Motor neuron (in vitro differentiated cells): ENCODE results near the gene PRELID1. TPM values are rescaled to one million over a fixed set of nuclear protein-coding genes. Genes with fewer than 3 reads are reported as not detected.

Experiments
- ATAC-seq, 8 experiments: fragments of 200-7000 bp; cut with Tn5 transposase; replicated peaks in 6 of 8; 2 replicates each; pipeline ENCODE4 v1.8.0; 2021; ENCODE audit warnings: mild to moderate bottlenecking in 8 of 8, moderate library complexity in 8 of 8
- H3K27ac ChIP-seq, 2 donors: fragments of 250-450 bp; sonication (Bioruptor Pico); 2 replicates each; pipeline ENCODE4 v1.9.0; 2021; ENCODE audit warnings: antibody characterized with exemption in 2 of 2, mild to moderate bottlenecking in 2 of 2, moderate library complexity in 1 of 2
- H3K4me1 ChIP-seq, 2 donors: fragments of 250-450 bp; sonication (Bioruptor Pico); replicated peaks in 1 of 2; 2 replicates each; pipeline ENCODE4 v1.6.1; 2021; ENCODE audit warnings: antibody characterized with exemption in 2 of 2, mild to moderate bottlenecking in 2 of 2, moderate library complexity in 1 of 2
- H3K4me3 ChIP-seq, 5 donors: fragments of 250-450 bp; sonication (Bioruptor Pico); 2 replicates each; pipeline ENCODE4 v1.9.0; 2021; ENCODE audit warnings: antibody characterized with exemption in 5 of 5, mild to moderate bottlenecking in 5 of 5, moderate library complexity in 4 of 5
- WGBS, 10 experiments: fragments of 450-650 bp; shearing (Covaris generic); methylation state at CpG; one replicate each; pipeline ENCODE4 v1.0.0; 2022; 5-methylcytosine and 5-hydroxymethylcytosine counted together
- in situ Hi-C, 9 experiments: fragments of 400-800 bp; cut with MboI; loops; one replicate each; pipeline ENCODE4 v1.15.0; 2021; ENCODE audit warnings: low sequenced_read_pairs in 9 of 9, low pct_unique_long_range_greater_than_20kb in 2 of 9; ENCODE audit not compliant: unreplicated experiment in 9 of 9
- total RNA-seq, 8 experiments: library from RNA; unstranded; fragments of 300-600 nt; gene quantifications; 2 replicates each; pipeline versions ENCODE4 v1.2.3 to v1.2.4, GENCODE V29; 2022

Gene PRELID1
- total RNA-seq, 8 experiments from 2014 or later: 64.9 to 154 (median 93.2) TPM

DNA sequence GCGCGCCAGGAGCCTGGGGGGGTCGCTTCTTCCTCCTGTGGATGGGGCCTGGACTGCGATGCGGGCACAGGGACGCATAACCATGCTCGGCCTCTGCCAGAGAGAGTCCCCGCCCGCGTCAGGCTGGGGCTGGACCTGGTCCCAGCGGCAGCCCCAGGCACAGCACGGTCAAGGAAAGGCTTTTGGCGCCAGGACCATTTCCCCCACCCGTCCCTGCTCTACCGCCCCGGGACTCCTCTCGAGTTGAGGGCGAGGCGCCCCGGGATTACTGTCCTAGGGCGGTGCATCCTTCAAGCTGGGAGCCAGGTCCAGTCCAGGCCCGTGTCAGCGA, 7.8 kb downstream of the PRELID1 start:
- H3K4me3 ChIP-seq: peak overlapping the region; percentile 39 to 46 (median 44)
- WGBS, 10 experiments: 0% methylated on average over 2 of the region's 23 CpGs; no CpG with 5 or more reads in 9 of the 10 experiments
- no peak overlapping the region for H3K27ac ChIP-seq
- peak in 6 of 8 experiments; percentile 2 to 38 (median 13) for ATAC-seq
- H3K4me1 ChIP-seq: peaks cover 0 to 4% of the 10 kb centered on the region in 2 donors
- in situ Hi-C loops: no loop called here

DNA sequence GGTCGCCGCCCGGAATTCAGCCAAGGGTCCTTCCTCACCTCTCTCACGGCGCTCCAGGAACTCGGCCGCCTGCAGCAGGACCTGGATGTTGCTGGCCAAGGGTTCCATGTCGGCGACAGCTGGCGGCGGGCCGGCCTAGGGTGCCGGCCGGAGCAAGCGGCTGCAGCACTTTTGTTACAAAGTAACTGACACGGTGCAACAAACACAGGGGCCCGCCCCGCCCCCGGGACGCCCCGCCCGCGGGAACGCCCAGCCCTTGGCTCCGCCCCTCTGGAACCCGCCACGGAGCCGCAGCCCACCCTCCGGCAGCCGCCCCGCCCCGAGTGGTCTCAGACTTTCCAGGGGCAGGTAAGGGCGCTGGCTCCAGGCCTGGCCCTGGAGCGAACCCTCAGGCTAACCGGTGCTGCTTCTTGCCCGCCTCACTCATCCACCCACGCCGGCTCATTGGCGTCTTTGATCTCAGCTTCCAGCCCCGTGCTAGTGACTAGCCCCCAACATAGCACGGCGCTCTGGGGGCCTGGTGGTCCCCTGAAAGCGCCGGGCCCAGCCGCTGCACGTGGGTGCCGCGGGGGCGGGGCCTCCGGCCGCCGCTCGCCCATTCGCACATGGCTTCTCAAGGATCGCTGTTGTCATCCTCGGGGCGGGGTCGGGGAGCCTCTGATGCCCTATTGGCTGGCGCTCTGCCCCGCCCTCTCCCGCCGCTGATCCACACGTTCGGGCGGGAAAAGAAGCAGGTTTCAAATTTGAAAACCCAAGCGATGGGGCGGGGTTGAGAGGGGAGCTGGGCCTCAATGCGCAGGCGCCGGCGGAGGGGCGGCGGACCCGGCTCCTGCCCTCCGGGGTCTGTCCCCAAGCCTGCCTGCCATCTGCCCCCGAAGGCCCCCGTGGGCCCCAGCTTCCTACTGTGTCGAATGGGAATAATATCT, 8.4 kb downstream of the PRELID1 start, which contains the start of gene MXD3:
TSS of gene MXD3 (minus strand) at position 176 of the 926 bp plus-strand sequence. CDS start at position 108, 68 bp downstream.
- H3K4me1 ChIP-seq: peaks cover 0 to 4% of the 10 kb centered on the region in 2 donors
- in situ Hi-C loops: no loop called here
- peak within 1 kb of the TSS in 1 of 2 donors; percentile 5 for H3K27ac ChIP-seq
- H3K4me3 ChIP-seq: peak within 1 kb of the TSS; percentile 39 to 46 (median 44)
- 0 to 2% methylated on average over 8 to 23 of the region's 78 CpGs; no CpG with 5 or more reads in 8 of the 10 experiments for WGBS, 10 experiments
- ATAC-seq: peak; percentile 74 to 92 (median 88)

DNA sequence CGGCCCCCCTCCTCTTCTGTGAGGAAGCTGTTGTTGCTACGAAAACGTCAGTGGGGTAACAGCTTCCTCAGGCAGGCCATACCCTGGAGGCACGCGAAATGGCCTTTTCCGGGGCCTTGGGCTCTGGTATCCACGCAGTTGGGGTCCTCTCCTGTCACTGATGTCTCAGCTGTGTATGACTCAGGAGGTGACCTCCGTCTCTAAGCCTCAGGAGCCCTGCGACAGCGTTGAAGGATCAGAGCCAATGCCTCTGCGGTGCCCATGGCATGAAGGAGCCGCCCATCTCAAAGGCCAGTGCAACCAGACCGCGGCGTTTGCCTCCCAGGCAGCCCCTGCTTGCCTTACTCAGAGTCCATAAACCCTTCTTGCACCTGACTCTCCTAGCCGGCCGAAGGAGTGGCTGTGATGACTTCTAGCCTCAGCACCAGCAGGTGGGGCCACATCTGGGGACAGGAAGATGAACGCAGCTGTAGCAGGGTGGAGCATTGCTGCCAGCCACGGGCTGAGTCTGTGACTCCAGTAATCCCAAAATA, 9.1 kb downstream of the PRELID1 start:
- Histone ChIP-seq H3K4me3 (peak overlapping the region; percentile 39 to 46 (median 44)), H3K4me1 (peaks cover 0 to 4% of the 10 kb centered on the region in 2 donors), H3K27ac (peak overlapping the region in 1 of 2 donors; percentile 5)
- in situ Hi-C loops: no loop called here
- peak in 6 of 8 experiments; percentile 1 to 4 (median 2) for ATAC-seq
- WGBS, 10 experiments: 0 to 50% (median 12%) methylated on average over 1 to 11 of the region's 19 CpGs; no CpG with 5 or more reads in 3 of the 10 experiments

DNA sequence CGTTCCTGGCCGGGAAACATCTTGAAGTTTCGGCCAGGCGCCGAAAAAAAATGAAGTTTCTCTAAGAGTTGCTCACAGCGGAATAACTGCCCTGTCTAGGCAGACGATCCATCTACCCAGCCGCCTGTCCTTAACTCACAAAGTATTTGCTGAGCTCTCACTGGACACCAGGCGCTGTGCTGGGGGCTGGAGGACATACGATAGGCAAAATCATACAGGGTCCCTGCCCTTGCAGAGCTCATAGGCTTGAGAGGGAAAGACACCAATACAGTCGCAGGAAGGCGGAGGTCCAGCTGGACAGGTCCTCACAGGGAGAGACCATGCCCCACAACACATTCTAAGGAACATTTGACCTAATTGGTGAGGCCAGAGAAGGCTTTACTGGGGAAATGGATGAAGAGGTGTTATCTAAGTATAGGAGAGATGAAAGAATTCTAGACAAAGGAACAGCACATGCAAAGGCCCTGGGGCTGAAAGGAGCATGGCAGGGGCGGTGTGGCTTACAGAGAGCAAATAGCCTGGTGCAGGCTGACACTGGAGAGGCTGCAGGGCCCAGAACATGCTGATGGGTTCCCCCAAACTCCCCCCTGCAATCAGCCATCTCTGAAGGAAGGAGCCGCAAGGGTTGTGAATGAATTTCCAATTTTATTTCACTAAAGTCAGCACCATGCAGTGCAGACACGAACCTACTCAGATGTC, 10.1 kb downstream of the PRELID1 start:
- Histone ChIP-seq H3K4me3 (no peak overlapping the region), H3K4me1 (peaks cover 0 to 4% of the 10 kb centered on the region in 2 donors), H3K27ac (no peak overlapping the region)
- WGBS, 10 experiments: 96 to 100% (median 99%) methylated on average over 2 to 10 of the region's 15 CpGs; no CpG with 5 or more reads in 6 of the 10 experiments
- ATAC-seq: no peak
- in situ Hi-C loops: no loop called here

DNA sequence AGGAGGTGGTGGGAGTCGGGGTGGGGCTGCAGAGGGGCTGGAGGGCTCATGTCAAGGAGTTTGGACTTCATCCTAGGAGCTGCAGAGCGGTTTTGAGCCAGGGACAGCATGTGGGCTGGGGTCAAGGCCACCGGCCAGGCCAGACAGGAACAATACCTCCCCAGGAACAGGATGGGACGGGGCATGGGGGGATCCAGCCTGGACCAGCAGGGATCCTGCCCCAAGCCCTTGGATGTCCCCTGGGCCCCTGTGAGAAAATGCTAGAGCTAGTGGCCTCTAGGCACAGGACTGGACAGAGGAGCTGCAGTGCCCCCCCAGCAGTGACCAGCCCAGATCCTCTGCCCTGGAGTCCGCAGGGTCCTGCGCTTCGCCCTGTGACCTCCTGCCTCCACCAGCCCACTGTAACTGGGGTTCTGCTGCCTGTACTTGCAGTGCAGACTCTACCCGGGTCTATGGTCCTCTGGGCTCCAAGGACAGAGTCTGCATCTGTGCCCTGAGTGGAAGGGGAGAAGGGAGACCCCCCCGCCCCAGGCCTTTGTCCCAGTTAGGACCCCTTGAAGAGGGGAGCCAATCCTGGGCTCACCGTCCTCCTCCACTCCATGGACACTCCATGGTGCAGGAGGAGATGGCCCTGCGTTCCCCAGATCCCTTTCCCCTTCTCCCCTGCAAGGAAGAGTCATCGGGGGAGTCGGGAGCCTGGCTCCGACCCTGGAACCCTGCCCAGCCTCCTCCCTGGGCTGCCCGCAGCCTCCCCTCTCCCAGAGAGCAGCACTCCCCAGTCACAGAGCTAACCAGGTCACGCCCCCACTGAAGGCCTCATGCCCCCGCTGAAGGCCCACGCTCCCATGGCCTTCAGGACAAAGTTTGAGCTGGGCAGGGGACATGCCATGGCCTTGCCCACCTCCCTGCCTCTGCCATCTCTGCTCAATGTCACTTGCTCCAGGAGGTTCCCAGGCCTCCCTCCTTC, 11.1 kb downstream of the PRELID1 start:
- Histone ChIP-seq H3K4me1 (peaks cover 0 to 4% of the 10 kb centered on the region in 2 donors), H3K4me3 (no peak overlapping the region), H3K27ac (no peak overlapping the region)
- ATAC-seq: no peak
- 40 to 100% (median 58%) methylated on average over 1 to 3 of the region's 18 CpGs; no CpG with 5 or more reads in 6 of the 10 experiments for WGBS, 10 experiments
- in situ Hi-C loops: no loop called here

DNA sequence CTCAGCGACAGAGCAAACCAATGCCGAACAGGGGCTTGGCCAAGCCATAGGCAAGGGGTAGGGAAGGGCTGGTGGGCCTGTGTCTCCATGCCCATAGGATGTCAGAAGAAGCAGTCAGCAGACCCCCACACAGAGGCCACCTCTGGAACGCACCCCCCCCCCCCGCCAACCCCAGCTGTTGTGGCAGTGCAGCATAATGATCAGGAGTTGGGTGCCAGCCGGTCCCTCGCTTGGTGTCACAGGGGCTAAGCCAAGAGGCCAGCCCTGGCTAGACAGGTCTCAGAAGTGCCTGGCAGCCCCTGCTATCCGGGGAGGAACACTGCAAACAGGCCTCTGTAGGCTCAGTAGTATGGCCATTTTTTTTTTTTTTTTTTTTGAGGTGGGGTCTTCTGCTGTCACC, 11.8 kb downstream of the PRELID1 start:
- peaks cover 0 to 4% of the 10 kb centered on the region in 2 donors for H3K4me1 ChIP-seq
- 50 to 100% (median 95%) methylated on average over 2 of the region's 7 CpGs; no CpG with 5 or more reads in 6 of the 10 experiments for WGBS, 10 experiments
- H3K27ac ChIP-seq: no peak overlapping the region
- H3K4me3 ChIP-seq: no peak overlapping the region
- no peak for ATAC-seq
- in situ Hi-C loops: no loop called here

DNA sequence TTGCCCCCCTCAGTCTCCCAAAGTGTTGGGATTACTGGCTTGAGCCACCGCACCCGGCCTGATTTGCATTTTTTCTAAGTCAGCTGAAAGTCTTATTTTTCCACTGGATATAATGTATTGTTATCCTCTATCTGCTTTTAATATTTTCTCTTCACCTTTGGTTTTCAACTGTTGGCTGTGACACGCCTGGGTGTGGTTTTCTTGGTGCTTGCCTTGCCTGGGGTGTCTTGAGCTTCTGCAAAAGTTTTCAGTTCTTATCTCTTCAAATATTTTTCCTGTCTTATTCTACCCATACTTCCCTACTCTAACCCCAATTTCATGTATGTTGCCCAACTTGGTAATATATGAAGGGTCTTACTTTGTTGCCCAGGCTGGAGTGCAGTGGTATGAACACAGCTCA, 12.4 kb downstream of the PRELID1 start:
- in situ Hi-C loops: no loop called here
- Histone ChIP-seq H3K4me1 (peaks cover 0 to 3% of the 10 kb centered on the region in 2 donors), H3K27ac (no peak overlapping the region), H3K4me3 (no peak overlapping the region)
- no peak for ATAC-seq
- 81 to 100% (median 94%) methylated on average over 1 to 3 of the region's 3 CpGs; no CpG with 5 or more reads in 2 of the 10 experiments for WGBS, 10 experiments

DNA sequence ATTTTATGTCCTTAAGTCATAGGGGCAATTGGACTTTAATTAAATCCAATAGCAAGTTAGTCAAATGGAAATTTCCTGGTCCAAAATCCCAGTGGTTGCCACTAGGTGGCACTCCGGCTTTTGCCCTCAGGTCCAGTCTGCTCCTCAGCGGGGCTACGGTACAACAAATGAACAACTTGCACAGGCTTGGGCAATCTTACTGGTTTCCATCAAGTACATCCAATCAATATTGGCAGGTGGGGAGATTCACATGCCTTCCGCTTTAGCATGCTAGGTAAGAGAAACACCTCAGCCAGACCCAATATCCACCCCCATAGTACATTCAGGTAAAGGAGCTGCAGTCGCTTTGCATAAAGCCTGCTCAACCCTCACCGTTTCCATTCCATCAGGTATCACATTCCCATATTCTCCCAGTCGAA, 14.4 kb downstream of the PRELID1 start:
- in situ Hi-C loops: no loop called here
- Histone ChIP-seq H3K27ac (no peak overlapping the region), H3K4me1 (no peaks in the 10 kb centered on the region), H3K4me3 (no peak overlapping the region)
- peak; percentile 36 to 83 (median 55) for ATAC-seq
- 20 to 90% (median 36%) methylated on average over 2 to 6 of the region's 7 CpGs; no CpG with 5 or more reads in 2 of the 10 experiments for WGBS, 10 experiments

DNA sequence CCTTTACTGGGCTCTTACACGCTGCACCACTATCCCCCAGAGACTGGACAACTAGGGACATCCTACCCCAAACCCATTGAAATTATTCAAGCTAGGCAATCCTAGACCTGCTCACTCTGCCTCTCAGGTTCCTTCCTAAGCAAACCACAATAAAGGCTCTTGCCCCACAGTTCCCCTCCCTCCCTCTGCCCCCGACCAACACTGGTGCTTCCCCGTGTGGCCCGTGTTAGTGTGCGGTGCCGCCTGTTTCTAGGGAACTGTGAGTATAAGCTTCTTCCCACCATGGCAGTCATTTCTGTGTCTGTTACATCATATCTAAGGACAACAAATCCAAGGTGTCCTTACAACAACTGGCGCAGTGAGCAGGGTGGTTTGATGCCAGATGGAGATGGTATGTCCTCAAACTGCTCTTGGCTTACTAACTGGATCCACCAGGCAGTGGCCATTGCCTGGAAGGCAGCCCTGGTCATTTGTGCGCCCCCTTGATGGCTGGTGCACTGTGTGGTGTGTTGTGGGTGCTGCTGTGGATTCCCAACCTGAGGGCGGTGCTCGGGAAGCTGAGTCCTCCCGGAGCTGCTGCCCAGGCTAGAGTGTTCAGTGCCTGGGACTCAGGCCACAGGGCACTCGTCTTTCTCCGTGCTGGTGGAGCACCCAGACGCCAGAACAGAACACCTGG, 16.5 kb downstream of the PRELID1 start:
- H3K27ac ChIP-seq: no peak overlapping the region
- in situ Hi-C loops: no loop called here
- H3K4me1 ChIP-seq: no peaks in the 10 kb centered on the region
- no peak for ATAC-seq
- 80 to 100% (median 88%) methylated on average over 1 to 4 of the region's 14 CpGs; no CpG with 5 or more reads in 5 of the 10 experiments for WGBS, 10 experiments
- no peak overlapping the region for H3K4me3 ChIP-seq

DNA sequence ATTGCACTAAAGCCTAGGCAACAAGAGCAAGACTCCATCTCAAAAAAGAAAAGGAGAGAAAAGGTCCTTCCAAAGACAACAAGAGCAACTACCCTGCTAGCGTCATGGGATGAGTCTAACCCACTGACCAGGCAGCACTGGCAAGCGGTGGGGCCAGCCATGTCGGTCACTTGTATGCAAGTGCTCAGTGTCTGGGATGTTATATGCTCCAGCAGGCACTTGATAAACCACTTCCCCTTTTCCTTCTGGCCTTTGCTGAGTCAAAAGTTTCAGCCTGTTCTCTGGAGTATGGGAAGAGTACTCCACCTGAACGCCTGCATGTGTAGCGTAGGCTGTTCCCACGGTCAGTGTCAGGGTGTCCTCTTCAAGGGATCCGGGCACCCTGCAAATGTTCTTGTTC, 17.3 kb downstream of the PRELID1 start:
- in situ Hi-C loops: no loop called here
- Histone ChIP-seq H3K4me1 (peaks cover 1 to 5% of the 10 kb centered on the region in 2 donors), H3K27ac (no peak overlapping the region), H3K4me3 (no peak overlapping the region)
- 88 to 100% (median 95%) methylated on average over 2 to 6 of the region's 7 CpGs; no CpG with 5 or more reads in 2 of the 10 experiments for WGBS, 10 experiments
- no peak for ATAC-seq

DNA sequence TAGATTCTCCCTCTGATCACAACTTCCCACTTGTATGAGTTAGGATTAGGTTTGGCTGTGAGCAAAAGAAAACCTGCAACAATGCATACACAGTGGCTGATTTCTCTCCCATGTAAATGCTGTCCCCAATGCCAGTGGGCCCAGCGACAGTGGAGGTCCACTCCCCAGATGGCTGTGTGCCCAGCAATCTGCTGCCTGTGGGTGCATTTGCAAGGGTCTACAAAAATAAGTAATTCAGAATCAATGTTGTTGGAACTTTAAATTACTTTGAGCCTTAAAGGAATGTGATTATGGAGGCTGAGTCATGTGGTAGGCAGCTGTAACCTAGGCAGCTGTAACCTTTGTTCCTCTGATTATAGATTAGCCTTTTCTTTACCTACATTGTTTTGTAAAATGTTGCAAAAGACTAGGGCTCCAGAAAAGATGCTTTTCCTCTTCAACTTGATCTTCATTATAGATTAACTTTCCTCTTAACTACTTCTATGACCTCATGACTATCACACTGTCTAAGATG, 22.3 kb downstream of the PRELID1 start:
- Histone ChIP-seq H3K4me1 (peaks cover 2 to 7% of the 10 kb centered on the region in 2 donors), H3K27ac (no peak overlapping the region), H3K4me3 (no peak overlapping the region)
- peak in 2 of 8 experiments; percentile 30 to 40 for ATAC-seq
- in situ Hi-C loops: no loop called here
- WGBS, 10 experiments: 0 to 40% (median 0%) methylated on average over 1 of the region's 1 CpG; no CpG with 5 or more reads in 6 of the 10 experiments
